GM23338 (cell line): ENCODE data around the gene GSG1L. TPM values are rescaled to one million over a fixed set of nuclear protein-coding genes. Genes with fewer than 3 reads are reported as not detected.

Source experiments
- ATAC-seq: fragments of 200-7000 bp; cut with Tn5 transposase; 3 replicates; pipeline ENCODE4 v1.9.1; 2020
- DNase-seq: peaks from one replicate; pipeline ENCODE4 v3.0.0-alpha.2; 2015; ENCODE audit warnings: low spot score
- H2AFZ ChIP-seq: fragments of 200-600 bp; sonication (generic); 2 replicates; pipeline ENCODE4 v1.8.0; 2016; ENCODE audit warnings: antibody characterized with exemption, mild to moderate bottlenecking, moderate library complexity
- H3F3A ChIP-seq: fragments of 200-600 bp; sonication (generic); replicated peaks from 2 replicates; pipeline ENCODE4 v1.8.0; 2017; ENCODE audit warnings: antibody characterized with exemption, mixed run types, low read depth
- H3K27ac ChIP-seq: fragments of 200-600 bp; sonication (generic); 2 replicates; pipeline ENCODE4 v1.6.1; 2016; ENCODE audit warnings: low read depth
- H3K27me3 ChIP-seq: fragments of 200-600 bp; sonication (generic); 2 replicates; pipeline ENCODE4 v1.8.0; 2016; ENCODE audit warnings: mild to moderate bottlenecking, mixed run types, moderate library complexity; ENCODE audit not compliant: insufficient read depth
- H3K36me3 ChIP-seq: fragments of 200-600 bp; sonication (generic); 2 replicates; pipeline ENCODE4 v1.8.0; 2016; ENCODE audit warnings: mild to moderate bottlenecking; ENCODE audit not compliant: insufficient read depth
- H3K4me1 ChIP-seq: fragments of 200-600 bp; sonication (generic); 2 replicates; pipeline ENCODE4 v1.8.0; 2016; ENCODE audit warnings: mild to moderate bottlenecking, moderate library complexity; ENCODE audit not compliant: insufficient read depth
- H3K4me2 ChIP-seq: fragments of 200-600 bp; sonication (generic); 2 replicates; pipeline ENCODE4 v1.7.1; 2017; ENCODE audit warnings: mixed run types
- H3K4me3 ChIP-seq: fragments of 200-600 bp; sonication (generic); 2 replicates; pipeline ENCODE4 v1.6.1; 2016; ENCODE audit warnings: mixed run types
- H3K79me2 ChIP-seq: fragments of 200-600 bp; sonication (generic); replicated peaks from 2 replicates; pipeline ENCODE4 v1.8.0; 2017; ENCODE audit warnings: mild to moderate bottlenecking; ENCODE audit not compliant: insufficient read depth
- H3K9me2 ChIP-seq: fragments of 200-600 bp; sonication (generic); 2 replicates; pipeline ENCODE4 v1.8.0; 2017; ENCODE audit not compliant: insufficient read depth
- H4K20me1 ChIP-seq: fragments of 200-600 bp; sonication (generic); replicated peaks from 2 replicates; pipeline ENCODE4 v1.8.0; 2017; ENCODE audit warnings: mild to moderate bottlenecking; ENCODE audit not compliant: insufficient read depth
- H3K27ac Mint-ChIP-seq: 2 replicates; pipeline ENCODE4 v1.8.0; 2020; ENCODE audit warnings: inconsistent platforms, mild to moderate bottlenecking, moderate library complexity, mixed read lengths
- H3K27me3 Mint-ChIP-seq: 3 replicates; pipeline ENCODE4 v1.8.0; 2022; ENCODE audit warnings: low read depth, mild to moderate bottlenecking, moderate library complexity, mixed read lengths, inconsistent platforms; ENCODE audit not compliant: insufficient read depth, poor library complexity
- H3K36me3 Mint-ChIP-seq: 3 replicates; pipeline ENCODE4 v1.8.0; 2021; ENCODE audit warnings: low read depth, mild to moderate bottlenecking, inconsistent platforms, moderate library complexity, mixed read lengths
- H3K4me1 Mint-ChIP-seq: 3 replicates; pipeline ENCODE4 v1.8.0; 2020; ENCODE audit warnings: mild to moderate bottlenecking, inconsistent platforms, mixed read lengths
- H3K4me3 Mint-ChIP-seq: 3 replicates; pipeline ENCODE4 v1.8.0; 2021; ENCODE audit warnings: moderate library complexity, mild to moderate bottlenecking, inconsistent platforms, mixed read lengths
- H3K9me3 Mint-ChIP-seq: 3 replicates; pipeline ENCODE4 v1.8.0; 2020; ENCODE audit warnings: moderate library complexity, mild to moderate bottlenecking, inconsistent platforms, mixed read lengths
- CREB1 ChIP-seq: fragments of 250-450 bp; sonication (Bioruptor Pico); IDR thresholded peaks from 2 replicates; pipeline ENCODE4 v1.5.0; 2020; ENCODE audit warnings: low read depth, mild to moderate bottlenecking, moderate library complexity
- EZH2 ChIP-seq: fragments of 200-600 bp; sonication (generic); IDR thresholded peaks from one replicate; pipeline ENCODE4 v1.8.0; 2017; ENCODE audit warnings: antibody characterized with exemption, mild to moderate bottlenecking, low read depth; ENCODE audit not compliant: unreplicated experiment
- EZH2phosphoT487 ChIP-seq: fragments of 200-600 bp; sonication (generic); IDR thresholded peaks from one replicate; pipeline ENCODE4 v1.8.1; 2018; ENCODE audit warnings: antibody characterized with exemption; ENCODE audit not compliant: unreplicated experiment
- JUNB ChIP-seq: IDR thresholded peaks from one replicate; pipeline ENCODE4 v1.6.1; 2016; ENCODE audit warnings: antibody characterized with exemption; ENCODE audit not compliant: unreplicated experiment
- NANOG ChIP-seq: IDR thresholded peaks from 2 replicates; pipeline ENCODE4 v1.6.1; 2016; ENCODE audit warnings: antibody characterized with exemption, borderline replicate concordance
- POLR2AphosphoS5 ChIP-seq: IDR thresholded peaks from 2 replicates; pipeline ENCODE4 v1.6.1; 2016; ENCODE audit warnings: antibody characterized with exemption, low read depth
- STAT1 ChIP-seq: IDR thresholded peaks from one replicate; pipeline ENCODE4 v1.6.1; 2016; ENCODE audit warnings: antibody characterized with exemption; ENCODE audit not compliant: unreplicated experiment
- ZNF114 ChIP-seq: fragments of 250-450 bp; sonication (Bioruptor Pico); IDR thresholded peaks from 2 replicates; pipeline ENCODE4 v1.5.0; 2020; ENCODE audit warnings: mild to moderate bottlenecking, moderate library complexity
- ZNF331 ChIP-seq: fragments of 250-450 bp; sonication (Bioruptor Pico); IDR thresholded peaks from 2 replicates; pipeline ENCODE4 v1.5.0; 2020; ENCODE audit warnings: low read depth, mild to moderate bottlenecking, moderate library complexity
- polyA plus RNA-seq: library from polyadenylated mRNA; unstranded; fragments of >200 nt; fragmentation: Nextera tagmentation; extraction: Ambion mirVana; gene quantifications from 2 replicates; pipeline ENCODE4 v1.2.1, GENCODE V29; 2016
- total RNA-seq: library from RNA; depleted of rRNA; stranded (reverse); fragments of >200 nt; shearing (Covaris generic); gene quantifications from 2 replicates; pipeline ENCODE4 v1.2.3, GENCODE V29; 2014
- TF ChIP-seq, protein P1 (sequence below): fragments of 250-450 bp; sonication (Bioruptor Pico); IDR thresholded peaks from 2 replicates; pipeline ENCODE4 v1.5.0; 2020; ENCODE audit warnings: mild to moderate bottlenecking, moderate library complexity
- TF ChIP-seq, protein P2 (sequence below), 2 experiments: fragments of 200-600 bp in 1 of 2; sonication (generic) in 1 of 2; conservative IDR thresholded peaks; 2 replicates each; pipeline versions ENCODE4 v1.5.1 to v1.6.1; 2016 to 2017; ENCODE audit warnings: antibody characterized with exemption in 2 of 2, low read depth in 2 of 2, mild to moderate bottlenecking in 2 of 2, moderate library complexity in 1 of 2
- TF ChIP-seq, protein P3 (sequence below): IDR thresholded peaks from 2 replicates; pipeline ENCODE4 v1.6.1; 2016; ENCODE audit warnings: antibody characterized with exemption
- TF ChIP-seq, protein P4 (sequence below): IDR thresholded peaks from one replicate; pipeline ENCODE4 v1.6.1; 2018; ENCODE audit warnings: antibody characterized with exemption; ENCODE audit not compliant: unreplicated experiment

Gene GSG1L
- total and polyA plus RNA-seq, 2 experiments from 2014 or later: 0.36 to 0.63 TPM

DNA sequence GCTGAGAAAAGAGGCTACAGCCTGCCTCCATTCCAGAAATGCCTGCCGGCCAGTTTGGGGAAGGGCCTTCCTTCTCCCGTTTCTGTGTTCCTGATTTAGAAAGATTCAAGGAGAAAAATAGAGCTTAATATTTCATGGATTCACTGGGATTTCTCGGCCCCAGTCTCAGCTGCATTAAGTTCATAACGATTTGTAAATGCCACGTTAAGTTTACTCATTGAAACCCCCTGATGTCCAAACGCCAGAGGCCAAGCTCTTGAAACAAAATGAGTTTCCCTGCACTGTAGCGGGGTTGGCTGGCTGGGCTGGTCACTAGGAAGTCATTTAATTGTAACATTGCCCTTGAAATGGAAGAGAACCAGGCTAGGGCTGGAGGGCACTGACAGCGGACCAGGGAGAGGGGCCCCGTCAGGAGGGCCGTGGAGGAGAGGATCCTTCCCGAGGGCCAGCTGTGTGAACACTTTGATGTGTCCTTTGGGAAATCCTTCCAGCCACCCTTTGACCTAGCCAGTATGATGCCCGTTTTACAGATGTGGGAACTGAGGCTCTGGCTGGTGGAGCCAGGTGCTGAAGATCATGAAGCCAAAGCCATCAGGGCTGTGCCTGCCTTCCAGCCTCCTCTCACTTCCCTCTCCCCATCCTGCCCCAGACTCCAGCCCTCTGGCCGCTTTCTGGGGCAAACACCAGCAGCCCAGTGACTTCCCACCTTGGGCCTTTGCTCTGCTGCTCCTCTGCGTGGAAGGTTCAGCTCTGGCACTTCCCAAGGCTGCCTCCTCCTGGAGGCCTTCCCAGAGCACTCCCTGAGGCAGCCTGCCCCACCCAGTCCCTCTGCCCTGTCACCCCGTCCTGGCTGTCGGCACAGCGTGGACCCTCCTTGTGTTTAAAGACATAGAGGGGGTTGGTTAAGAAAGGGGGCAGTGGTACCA, 293.0 kb downstream of the GSG1L start:
- Histone ChIP-seq H3K79me2 (no peaks in the 10 kb centered on the region), H4K20me1 (no peaks in the 10 kb centered on the region), H2AFZ (no peak overlapping the region), H3K4me3 (no peak overlapping the region), H3K4me2 (no peak overlapping the region), H3F3A (no peaks in the 10 kb centered on the region), H3K4me1 (no peaks in the 10 kb centered on the region), H3K27me3 (no peaks in the 10 kb centered on the region), H3K9me2 (no peaks in the 10 kb centered on the region), H3K27ac (no peak overlapping the region), H3K36me3 (no peaks in the 10 kb centered on the region)
- H3K36me3 Mint-ChIP-seq: peaks cover 5% of the 10 kb centered on the region; the same call in 2 of the 3 replicates
- H3K9me3 Mint-ChIP-seq: peaks cover 2% of the 10 kb centered on the region; the same call in 2 of the 3 replicates
- TF ChIP-seq EZH2phosphoT487: no peak
- TF ChIP-seq NANOG: no peak
- TF ChIP-seq CREB1: no peak
- TF ChIP-seq POLR2AphosphoS5: no peak
- TF ChIP-seq, protein P1, sequence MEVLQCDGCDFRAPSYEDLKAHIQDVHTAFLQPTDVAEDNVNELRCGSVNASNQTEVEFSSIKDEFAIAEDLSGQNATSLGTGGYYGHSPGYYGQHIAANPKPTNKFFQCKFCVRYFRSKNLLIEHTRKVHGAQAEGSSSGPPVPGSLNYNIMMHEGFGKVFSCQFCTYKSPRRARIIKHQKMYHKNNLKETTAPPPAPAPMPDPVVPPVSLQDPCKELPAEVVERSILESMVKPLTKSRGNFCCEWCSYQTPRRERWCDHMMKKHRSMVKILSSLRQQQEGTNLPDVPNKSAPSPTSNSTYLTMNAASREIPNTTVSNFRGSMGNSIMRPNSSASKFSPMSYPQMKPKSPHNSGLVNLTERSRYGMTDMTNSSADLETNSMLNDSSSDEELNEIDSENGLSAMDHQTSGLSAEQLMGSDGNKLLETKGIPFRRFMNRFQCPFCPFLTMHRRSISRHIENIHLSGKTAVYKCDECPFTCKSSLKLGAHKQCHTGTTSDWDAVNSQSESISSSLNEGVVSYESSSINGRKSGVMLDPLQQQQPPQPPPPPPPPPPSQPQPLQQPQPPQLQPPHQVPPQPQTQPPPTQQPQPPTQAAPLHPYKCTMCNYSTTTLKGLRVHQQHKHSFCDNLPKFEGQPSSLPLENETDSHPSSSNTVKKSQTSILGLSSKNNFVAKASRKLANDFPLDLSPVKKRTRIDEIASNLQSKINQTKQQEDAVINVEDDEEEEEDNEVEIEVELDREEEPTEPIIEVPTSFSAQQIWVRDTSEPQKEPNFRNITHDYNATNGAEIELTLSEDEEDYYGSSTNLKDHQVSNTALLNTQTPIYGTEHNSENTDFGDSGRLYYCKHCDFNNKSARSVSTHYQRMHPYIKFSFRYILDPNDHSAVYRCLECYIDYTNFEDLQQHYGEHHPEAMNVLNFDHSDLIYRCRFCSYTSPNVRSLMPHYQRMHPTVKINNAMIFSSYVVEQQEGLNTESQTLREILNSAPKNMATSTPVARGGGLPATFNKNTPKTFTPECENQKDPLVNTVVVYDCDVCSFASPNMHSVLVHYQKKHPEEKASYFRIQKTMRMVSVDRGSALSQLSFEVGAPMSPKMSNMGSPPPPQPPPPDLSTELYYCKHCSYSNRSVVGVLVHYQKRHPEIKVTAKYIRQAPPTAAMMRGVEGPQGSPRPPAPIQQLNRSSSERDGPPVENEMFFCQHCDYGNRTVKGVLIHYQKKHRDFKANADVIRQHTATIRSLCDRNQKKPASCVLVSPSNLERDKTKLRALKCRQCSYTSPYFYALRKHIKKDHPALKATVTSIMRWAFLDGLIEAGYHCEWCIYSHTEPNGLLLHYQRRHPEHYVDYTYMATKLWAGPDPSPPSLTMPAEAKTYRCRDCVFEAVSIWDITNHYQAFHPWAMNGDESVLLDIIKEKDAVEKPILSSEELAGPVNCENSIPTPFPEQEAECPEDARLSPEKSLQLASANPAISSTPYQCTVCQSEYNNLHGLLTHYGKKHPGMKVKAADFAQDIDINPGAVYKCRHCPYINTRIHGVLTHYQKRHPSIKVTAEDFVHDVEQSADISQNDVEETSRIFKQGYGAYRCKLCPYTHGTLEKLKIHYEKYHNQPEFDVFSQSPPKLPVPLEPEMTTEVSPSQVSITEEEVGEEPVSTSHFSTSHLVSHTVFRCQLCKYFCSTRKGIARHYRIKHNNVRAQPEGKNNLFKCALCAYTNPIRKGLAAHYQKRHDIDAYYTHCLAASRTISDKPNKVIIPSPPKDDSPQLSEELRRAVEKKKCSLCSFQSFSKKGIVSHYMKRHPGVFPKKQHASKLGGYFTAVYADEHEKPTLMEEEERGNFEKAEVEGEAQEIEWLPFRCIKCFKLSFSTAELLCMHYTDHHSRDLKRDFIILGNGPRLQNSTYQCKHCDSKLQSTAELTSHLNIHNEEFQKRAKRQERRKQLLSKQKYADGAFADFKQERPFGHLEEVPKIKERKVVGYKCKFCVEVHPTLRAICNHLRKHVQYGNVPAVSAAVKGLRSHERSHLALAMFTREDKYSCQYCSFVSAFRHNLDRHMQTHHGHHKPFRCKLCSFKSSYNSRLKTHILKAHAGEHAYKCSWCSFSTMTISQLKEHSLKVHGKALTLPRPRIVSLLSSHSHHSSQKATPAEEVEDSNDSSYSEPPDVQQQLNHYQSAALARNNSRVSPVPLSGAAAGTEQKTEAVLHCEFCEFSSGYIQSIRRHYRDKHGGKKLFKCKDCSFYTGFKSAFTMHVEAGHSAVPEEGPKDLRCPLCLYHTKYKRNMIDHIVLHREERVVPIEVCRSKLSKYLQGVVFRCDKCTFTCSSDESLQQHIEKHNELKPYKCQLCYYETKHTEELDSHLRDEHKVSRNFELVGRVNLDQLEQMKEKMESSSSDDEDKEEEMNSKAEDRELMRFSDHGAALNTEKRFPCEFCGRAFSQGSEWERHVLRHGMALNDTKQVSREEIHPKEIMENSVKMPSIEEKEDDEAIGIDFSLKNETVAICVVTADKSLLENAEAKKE (CRISPR knock-in tag): no peak
- TF ChIP-seq, protein P2, sequence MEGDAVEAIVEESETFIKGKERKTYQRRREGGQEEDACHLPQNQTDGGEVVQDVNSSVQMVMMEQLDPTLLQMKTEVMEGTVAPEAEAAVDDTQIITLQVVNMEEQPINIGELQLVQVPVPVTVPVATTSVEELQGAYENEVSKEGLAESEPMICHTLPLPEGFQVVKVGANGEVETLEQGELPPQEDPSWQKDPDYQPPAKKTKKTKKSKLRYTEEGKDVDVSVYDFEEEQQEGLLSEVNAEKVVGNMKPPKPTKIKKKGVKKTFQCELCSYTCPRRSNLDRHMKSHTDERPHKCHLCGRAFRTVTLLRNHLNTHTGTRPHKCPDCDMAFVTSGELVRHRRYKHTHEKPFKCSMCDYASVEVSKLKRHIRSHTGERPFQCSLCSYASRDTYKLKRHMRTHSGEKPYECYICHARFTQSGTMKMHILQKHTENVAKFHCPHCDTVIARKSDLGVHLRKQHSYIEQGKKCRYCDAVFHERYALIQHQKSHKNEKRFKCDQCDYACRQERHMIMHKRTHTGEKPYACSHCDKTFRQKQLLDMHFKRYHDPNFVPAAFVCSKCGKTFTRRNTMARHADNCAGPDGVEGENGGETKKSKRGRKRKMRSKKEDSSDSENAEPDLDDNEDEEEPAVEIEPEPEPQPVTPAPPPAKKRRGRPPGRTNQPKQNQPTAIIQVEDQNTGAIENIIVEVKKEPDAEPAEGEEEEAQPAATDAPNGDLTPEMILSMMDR (conservative IDR thresholded peaks at IDR 0.05; ENCODE audit: low read depth in 2 of 2): no peak
- TF ChIP-seq, protein P3, sequence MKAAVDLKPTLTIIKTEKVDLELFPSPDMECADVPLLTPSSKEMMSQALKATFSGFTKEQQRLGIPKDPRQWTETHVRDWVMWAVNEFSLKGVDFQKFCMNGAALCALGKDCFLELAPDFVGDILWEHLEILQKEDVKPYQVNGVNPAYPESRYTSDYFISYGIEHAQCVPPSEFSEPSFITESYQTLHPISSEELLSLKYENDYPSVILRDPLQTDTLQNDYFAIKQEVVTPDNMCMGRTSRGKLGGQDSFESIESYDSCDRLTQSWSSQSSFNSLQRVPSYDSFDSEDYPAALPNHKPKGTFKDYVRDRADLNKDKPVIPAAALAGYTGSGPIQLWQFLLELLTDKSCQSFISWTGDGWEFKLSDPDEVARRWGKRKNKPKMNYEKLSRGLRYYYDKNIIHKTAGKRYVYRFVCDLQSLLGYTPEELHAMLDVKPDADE: no peak
- TF ChIP-seq STAT1: no peak
- TF ChIP-seq, protein P4, sequence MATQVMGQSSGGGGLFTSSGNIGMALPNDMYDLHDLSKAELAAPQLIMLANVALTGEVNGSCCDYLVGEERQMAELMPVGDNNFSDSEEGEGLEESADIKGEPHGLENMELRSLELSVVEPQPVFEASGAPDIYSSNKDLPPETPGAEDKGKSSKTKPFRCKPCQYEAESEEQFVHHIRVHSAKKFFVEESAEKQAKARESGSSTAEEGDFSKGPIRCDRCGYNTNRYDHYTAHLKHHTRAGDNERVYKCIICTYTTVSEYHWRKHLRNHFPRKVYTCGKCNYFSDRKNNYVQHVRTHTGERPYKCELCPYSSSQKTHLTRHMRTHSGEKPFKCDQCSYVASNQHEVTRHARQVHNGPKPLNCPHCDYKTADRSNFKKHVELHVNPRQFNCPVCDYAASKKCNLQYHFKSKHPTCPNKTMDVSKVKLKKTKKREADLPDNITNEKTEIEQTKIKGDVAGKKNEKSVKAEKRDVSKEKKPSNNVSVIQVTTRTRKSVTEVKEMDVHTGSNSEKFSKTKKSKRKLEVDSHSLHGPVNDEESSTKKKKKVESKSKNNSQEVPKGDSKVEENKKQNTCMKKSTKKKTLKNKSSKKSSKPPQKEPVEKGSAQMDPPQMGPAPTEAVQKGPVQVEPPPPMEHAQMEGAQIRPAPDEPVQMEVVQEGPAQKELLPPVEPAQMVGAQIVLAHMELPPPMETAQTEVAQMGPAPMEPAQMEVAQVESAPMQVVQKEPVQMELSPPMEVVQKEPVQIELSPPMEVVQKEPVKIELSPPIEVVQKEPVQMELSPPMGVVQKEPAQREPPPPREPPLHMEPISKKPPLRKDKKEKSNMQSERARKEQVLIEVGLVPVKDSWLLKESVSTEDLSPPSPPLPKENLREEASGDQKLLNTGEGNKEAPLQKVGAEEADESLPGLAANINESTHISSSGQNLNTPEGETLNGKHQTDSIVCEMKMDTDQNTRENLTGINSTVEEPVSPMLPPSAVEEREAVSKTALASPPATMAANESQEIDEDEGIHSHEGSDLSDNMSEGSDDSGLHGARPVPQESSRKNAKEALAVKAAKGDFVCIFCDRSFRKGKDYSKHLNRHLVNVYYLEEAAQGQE: no peak
- no peak for TF ChIP-seq EZH2
- no peak for TF ChIP-seq JUNB
- TF ChIP-seq ZNF331 (CRISPR knock-in tag): no peak
- no peak for TF ChIP-seq ZNF114 (CRISPR knock-in tag)
- ATAC-seq (no peak), DNase-seq (no peak)
- no peaks in the 10 kb centered on the region for H3K4me1 Mint-ChIP-seq
- peaks cover 1% of the 10 kb centered on the region for H3K27me3 Mint-ChIP-seq
- H3K4me3 Mint-ChIP-seq: no peak overlapping the region
- H3K27ac Mint-ChIP-seq: peak overlapping the region; percentile 75; the same call in 1 of the 2 replicates
